ENCODE measurements around the gene LUC7L3. TPM values are rescaled to one million over a fixed set of nuclear protein-coding genes. Genes with fewer than 3 reads are reported as not detected.
"Not testable (repeated sequence)": the region's sequence is repeated elsewhere in the genome, so short reads cannot be mapped to it uniquely, and the experiment has no call there.

LUC7L3 gene
- total RNA-seq, 2 experiments from 2014 or later = 184 to 200 TPM

GRCh38 chr17:50798424-50799288 lies 79.3 kb downstream of the LUC7L3 start:
- Mint-ChIP-seq H3K36me3 (no peaks in the 10 kb centered on the region), H3K4me1 (no peaks in the 10 kb centered on the region), H3K27ac (no peak overlapping the region), H3K4me3 (no peak overlapping the region), H3K27me3 (no peaks in the 10 kb centered on the region), H3K9me3 (no peaks in the 10 kb centered on the region)
- POLR2A ChIA-PET = no interaction called here
- DNase-seq (no peak), ATAC-seq (ENCODE audit: low read depth) (no peak)

- no peaks in the 10 kb centered on the region for H3K36me3 Mint-ChIP-seq
- H3K9me3 Mint-ChIP-seq = no peaks in the 10 kb centered on the region
- no peaks in the 10 kb centered on the region for H3K4me1 Mint-ChIP-seq
- POLR2A ChIA-PET = no interaction called here
- DNase-seq (no peak), ATAC-seq (ENCODE audit: low read depth) (no peak)
- H3K27me3 Mint-ChIP-seq = no peaks in the 10 kb centered on the region
- H3K27ac Mint-ChIP-seq = no peak overlapping the region
- H3K4me3 Mint-ChIP-seq = no peak overlapping the region
Measured at GRCh38 chr17:50799582-50799981, 80.2 kb downstream of the LUC7L3 start.

GRCh38 chr17:50800196-50800700 lies 80.8 kb downstream of the LUC7L3 start:
- ATAC-seq (ENCODE audit: low read depth) (no peak), DNase-seq (no peak)
- no peaks in the 10 kb centered on the region for H3K4me1 Mint-ChIP-seq
- no peaks in the 10 kb centered on the region for H3K9me3 Mint-ChIP-seq
- no peak overlapping the region for H3K27ac Mint-ChIP-seq
- no peaks in the 10 kb centered on the region for H3K27me3 Mint-ChIP-seq
- POLR2A ChIA-PET = no interaction called here
- no peaks in the 10 kb centered on the region for H3K36me3 Mint-ChIP-seq
- no peak overlapping the region for H3K4me3 Mint-ChIP-seq

GRCh38 chr17:50802609-50803571 lies 83.5 kb downstream of the LUC7L3 start:
- H3K4me3 Mint-ChIP-seq = no peak overlapping the region
- no peak for ATAC-seq (ENCODE audit: low read depth)
- no peaks in the 10 kb centered on the region for H3K9me3 Mint-ChIP-seq

GRCh38 chr17:50803676-50804075 lies 84.3 kb downstream of the LUC7L3 start:
- DNase-seq = no peak
- Mint-ChIP-seq H3K36me3 (no peaks in the 10 kb centered on the region), H3K4me3 (no peak overlapping the region), H3K4me1 (no peaks in the 10 kb centered on the region), H3K27ac (no peak overlapping the region), H3K9me3 (no peaks in the 10 kb centered on the region), H3K27me3 (peaks cover 6% of the 10 kb centered on the region)
- POLR2A ChIA-PET = interaction anchor here (0.6 kb wide), 1 partner anchor 13 kb away, joined by 4 read pairs; no protein-coding TSS in a partner anchor
- ATAC-seq (ENCODE audit: low read depth) = no peak

More at GRCh38 chr17:50802609-50803571, 83.5 kb downstream of the LUC7L3 start:
- no peak for DNase-seq
- H3K4me1 Mint-ChIP-seq = no peaks in the 10 kb centered on the region
- POLR2A ChIA-PET = interaction anchor here (0.6 kb wide), 2 partner anchors 13 to 26 kb away, joined by 3 to 4 read pairs; no protein-coding TSS in a partner anchor
- H3K27ac Mint-ChIP-seq = no peak overlapping the region
- peaks cover 6% of the 10 kb centered on the region for H3K27me3 Mint-ChIP-seq
- H3K36me3 Mint-ChIP-seq = no peaks in the 10 kb centered on the region

- ATAC-seq (ENCODE audit: low read depth); H3K27me3 Mint-ChIP-seq; H3K4me1 Mint-ChIP-seq; H3K4me3 Mint-ChIP-seq; H3K27ac Mint-ChIP-seq; H3K36me3 Mint-ChIP-seq; DNase-seq; POLR2A ChIA-PET; H3K9me3 Mint-ChIP-seq: not testable (repeated sequence)
Measured at GRCh38 chr17:50804749-50805475, 85.5 kb downstream of the LUC7L3 start.

GRCh38 chr17:50805486-50805885 lies 86.1 kb downstream of the LUC7L3 start:
- DNase-seq (no peak), ATAC-seq (ENCODE audit: low read depth) (no peak)
- H3K4me1 Mint-ChIP-seq = no peaks in the 10 kb centered on the region
- H3K36me3 Mint-ChIP-seq = no peaks in the 10 kb centered on the region
- no peak overlapping the region for H3K27ac Mint-ChIP-seq
- H3K27me3 Mint-ChIP-seq = peaks cover 6% of the 10 kb centered on the region
- POLR2A ChIA-PET = interaction anchor here (0.6 kb wide), 1 partner anchor 397 kb away, joined by 7 read pairs; no protein-coding TSS in a partner anchor
- no peak overlapping the region for H3K4me3 Mint-ChIP-seq
- no peaks in the 10 kb centered on the region for H3K9me3 Mint-ChIP-seq

Small RNAs within 50 kb of the gene (microRNA-seq; reads per million reads assigned to microRNA genes)
- not detected for gene MIR8059

Other genes starting within 250 kb of the LUC7L3 start
- 10 to 100 TPM; 42.7 to 43.5 TPM for gene RSAD1, start 240.7 kb upstream of the LUC7L3 start, total RNA-seq
- gene MYCBPAP, start 211.2 kb upstream of the LUC7L3 start, total RNA-seq = 1 to 10 TPM; 4.0 to 4.4 TPM
- gene EPN3, start 186.9 kb upstream of the LUC7L3 start, total RNA-seq = not detected
- 10 to 100 TPM; 31.3 to 33.1 TPM for gene SPATA20, start 172.4 kb upstream of the LUC7L3 start, total RNA-seq
- under 1 TPM in 1 of 2 experiments, not detected in 1; 0.11 TPM for gene CACNA1G, start 158.9 kb upstream of the LUC7L3 start, total RNA-seq
- 1 to 10 TPM in 1 of 2 experiments, under 1 TPM in 1; 0.77 to 1.4 TPM for gene ABCC3, start 84.7 kb upstream of the LUC7L3 start, total RNA-seq
- 10 to 100 TPM; 30.3 to 31.4 TPM for gene ANKRD40, start 11.7 kb upstream of the LUC7L3 start, total RNA-seq
- gene ANKRD40CL, start 47.9 kb downstream of the LUC7L3 start, total RNA-seq = not detected
- gene WFIKKN2, start 116.0 kb downstream of the LUC7L3 start, total RNA-seq = not detected
- 10 to 100 TPM; 54.9 to 56.6 TPM for gene TOB1, start 146.8 kb downstream of the LUC7L3 start, total RNA-seq

Data from activated naive CD8-positive, alpha-beta T cell treated with anti-CD3 and anti-CD28 coated beads, Interleukin-2, amount 10 ng/mL, durations not matched to agents 7 days and 5 days (primary cell).